Astrocyte (in vitro differentiated cells and primary cell): Measurements from ENCODE around the gene ARID2.

Experiments used
- EZH2 ChIP-seq: IDR thresholded peaks from 2 replicates; pipeline ENCODE4 v1.6.1; 2012; ENCODE audit warnings: mild to moderate bottlenecking, low read length, inconsistent platforms; ENCODE audit not compliant: insufficient read depth
- TF ChIP-seq, protein P1 (sequence below): IDR thresholded peaks from 2 replicates; pipeline ENCODE4 v1.5.1; 2011; ENCODE audit warnings: low read depth, mild to moderate bottlenecking, inconsistent platforms, low read length, moderate library complexity; ENCODE audit not compliant: insufficient read depth

DNA sequence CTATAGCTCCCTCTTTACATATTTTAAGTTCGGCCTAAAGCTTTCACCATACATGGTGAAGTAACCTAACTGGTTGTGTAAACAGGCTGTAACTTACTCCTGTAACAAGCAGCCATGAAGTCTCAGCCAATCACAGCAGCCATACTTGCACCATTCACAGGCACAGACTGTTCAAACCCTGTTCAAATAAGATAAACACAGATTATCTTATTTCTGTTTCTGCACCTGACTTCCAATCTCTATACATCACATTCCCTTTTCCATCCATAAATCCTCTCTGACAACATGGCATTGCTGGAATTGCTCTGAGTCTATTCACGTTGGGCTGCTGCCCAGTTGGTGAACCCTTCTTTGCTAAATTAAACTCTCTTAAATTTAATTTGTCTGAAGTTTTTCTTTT lies 34.5 kb upstream of the ARID2 start:
- TF ChIP-seq, protein P1, sequence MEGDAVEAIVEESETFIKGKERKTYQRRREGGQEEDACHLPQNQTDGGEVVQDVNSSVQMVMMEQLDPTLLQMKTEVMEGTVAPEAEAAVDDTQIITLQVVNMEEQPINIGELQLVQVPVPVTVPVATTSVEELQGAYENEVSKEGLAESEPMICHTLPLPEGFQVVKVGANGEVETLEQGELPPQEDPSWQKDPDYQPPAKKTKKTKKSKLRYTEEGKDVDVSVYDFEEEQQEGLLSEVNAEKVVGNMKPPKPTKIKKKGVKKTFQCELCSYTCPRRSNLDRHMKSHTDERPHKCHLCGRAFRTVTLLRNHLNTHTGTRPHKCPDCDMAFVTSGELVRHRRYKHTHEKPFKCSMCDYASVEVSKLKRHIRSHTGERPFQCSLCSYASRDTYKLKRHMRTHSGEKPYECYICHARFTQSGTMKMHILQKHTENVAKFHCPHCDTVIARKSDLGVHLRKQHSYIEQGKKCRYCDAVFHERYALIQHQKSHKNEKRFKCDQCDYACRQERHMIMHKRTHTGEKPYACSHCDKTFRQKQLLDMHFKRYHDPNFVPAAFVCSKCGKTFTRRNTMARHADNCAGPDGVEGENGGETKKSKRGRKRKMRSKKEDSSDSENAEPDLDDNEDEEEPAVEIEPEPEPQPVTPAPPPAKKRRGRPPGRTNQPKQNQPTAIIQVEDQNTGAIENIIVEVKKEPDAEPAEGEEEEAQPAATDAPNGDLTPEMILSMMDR = no peak
- no peak for TF ChIP-seq EZH2
